Left lung (tissue), 10 donors: ENCODE measurements around the gene MAJIN. TPM values are rescaled to one million over a fixed set of nuclear protein-coding genes. Genes with fewer than 3 reads are reported as not detected.

Experiments
- ATAC-seq: fragments of 200-7000 bp; cut with Tn5 transposase; one replicate; pipeline ENCODE4 v1.9.1; 2020; ENCODE audit warnings: moderate library complexity
- DNase-seq, 4 donors: peaks; one replicate each; pipeline ENCODE4 v3.0.0-alpha.2; 2013 to 2020
- H3K27ac ChIP-seq, 2 donors: fragments of 200-600 bp; sonication (generic) in 1 of 2; one replicate each; pipeline versions ENCODE4 v1.5.0 to v1.8.0; 2020 to 2021
- H3K27me3 ChIP-seq, 2 donors: fragments of 200-600 bp; sonication (generic) in 1 of 2; one replicate each; pipeline versions ENCODE4 v1.5.0 to v1.8.0; 2020 to 2021
- H3K36me3 ChIP-seq, 2 donors: fragments of 200-600 bp; sonication (generic) in 1 of 2; one replicate each; pipeline versions ENCODE4 v1.5.0 to v1.8.0; 2020 to 2021
- H3K4me1 ChIP-seq, 2 donors: fragments of 200-600 bp; one replicate each; pipeline ENCODE4 v1.8.0; 2021
- H3K4me3 ChIP-seq, 2 donors: fragments of 200-600 bp; sonication (generic) in 1 of 2; one replicate each; pipeline versions ENCODE4 v1.5.0 to v1.8.0; 2020 to 2021; ENCODE audit warnings: mild to moderate bottlenecking in 1 of 2
- H3K9me3 ChIP-seq, 2 donors: fragments of 200-600 bp; sonication (generic) in 1 of 2; one replicate each; pipeline versions ENCODE4 v1.5.0 to v1.8.0; 2020 to 2021
- intact Hi-C, 2 donors: fragments of 100-400 bp; cut with DNase I; formaldehyde crosslinking; loops; one replicate each; pipeline versions ENCODE4 v1.11.2 to v1.14.2; 2022
- polyA plus RNA-seq, 6 donors: library from polyadenylated mRNA; unstranded; fragments of 120-200 nt; gene quantifications; one replicate each; pipeline ENCODE4 v1.2.1, GENCODE V29; 2013; ENCODE audit not compliant: insufficient read length in 6 of 6
- total RNA-seq, 2 donors: library from RNA; stranded (reverse); fragmentation: NEBNext Ultra II Directional; extraction: Animal tissue kit (Norgen Biotek cat#: 25700); gene quantifications; one replicate each; pipeline ENCODE4 v1.2.1, GENCODE V29; 2021
- TF ChIP-seq, protein P1 (sequence below), 2 donors: fragments of 200-600 bp; sonication (generic) in 1 of 2; IDR thresholded peaks; one replicate each; pipeline versions ENCODE4 v1.5.0 to v1.8.0; 2021; ENCODE audit warnings: antibody characterized with exemption in 2 of 2
- donor health status: DM: no; HTN: yes; CAD: no.
- donor health status: DM: no; HTN: no; CAD: no.

The MAJIN gene
- total and polyA plus RNA-seq, 8 donors, result 0.11 to 0.14 TPM; not detected in 6

DNA sequence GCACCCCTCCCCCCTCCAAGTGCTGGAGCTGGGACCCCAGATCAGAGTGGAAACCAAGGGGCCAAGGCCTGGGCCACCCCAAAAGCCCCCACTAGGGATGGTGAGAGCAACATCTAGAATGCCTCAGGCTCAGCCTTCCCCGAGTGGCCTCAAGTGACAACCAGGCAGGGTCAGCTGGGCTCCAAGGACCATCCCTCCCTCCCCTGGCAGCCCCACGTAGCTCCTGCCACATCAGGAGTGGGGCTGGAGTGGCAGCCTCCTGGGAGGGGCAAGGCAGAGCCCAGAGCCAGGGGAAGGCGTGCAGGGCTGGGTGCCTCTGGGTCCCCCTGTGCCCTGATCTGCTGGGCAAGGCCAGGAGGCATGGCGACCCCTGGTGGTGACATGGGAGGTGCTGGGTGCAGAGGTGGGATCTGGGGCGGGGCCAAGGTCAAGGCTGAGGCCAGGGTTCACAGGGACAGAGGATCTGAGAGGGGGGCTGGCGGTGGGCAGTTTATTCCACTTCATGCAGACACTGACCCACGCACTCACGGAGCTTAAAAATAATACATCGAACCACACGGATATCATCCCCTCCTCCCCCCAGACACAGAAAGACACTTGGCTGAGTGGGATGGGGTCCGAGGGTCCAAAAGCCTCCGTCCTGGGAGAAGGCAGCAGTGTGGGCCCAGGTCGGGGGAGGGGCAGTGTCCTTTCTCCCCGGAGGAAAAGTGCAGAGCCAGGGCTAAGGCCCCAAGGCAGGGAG is 77.7 kb downstream of the MAJIN start:
- Histone ChIP-seq H3K27me3 (no peaks in the 10 kb centered on the region), H3K9me3 (no peaks in the 10 kb centered on the region), H3K27ac (no peak overlapping the region), H3K4me1 (peaks cover 0 to 16% of the 10 kb centered on the region in 2 donors), H3K36me3 (peaks cover 0 to 45% of the 10 kb centered on the region in 2 donors), H3K4me3 (no peak overlapping the region)
- peak; percentile 59 to 97 (median 80) for DNase-seq
- peak; percentile 90 for ATAC-seq
- TF ChIP-seq, protein P1, sequence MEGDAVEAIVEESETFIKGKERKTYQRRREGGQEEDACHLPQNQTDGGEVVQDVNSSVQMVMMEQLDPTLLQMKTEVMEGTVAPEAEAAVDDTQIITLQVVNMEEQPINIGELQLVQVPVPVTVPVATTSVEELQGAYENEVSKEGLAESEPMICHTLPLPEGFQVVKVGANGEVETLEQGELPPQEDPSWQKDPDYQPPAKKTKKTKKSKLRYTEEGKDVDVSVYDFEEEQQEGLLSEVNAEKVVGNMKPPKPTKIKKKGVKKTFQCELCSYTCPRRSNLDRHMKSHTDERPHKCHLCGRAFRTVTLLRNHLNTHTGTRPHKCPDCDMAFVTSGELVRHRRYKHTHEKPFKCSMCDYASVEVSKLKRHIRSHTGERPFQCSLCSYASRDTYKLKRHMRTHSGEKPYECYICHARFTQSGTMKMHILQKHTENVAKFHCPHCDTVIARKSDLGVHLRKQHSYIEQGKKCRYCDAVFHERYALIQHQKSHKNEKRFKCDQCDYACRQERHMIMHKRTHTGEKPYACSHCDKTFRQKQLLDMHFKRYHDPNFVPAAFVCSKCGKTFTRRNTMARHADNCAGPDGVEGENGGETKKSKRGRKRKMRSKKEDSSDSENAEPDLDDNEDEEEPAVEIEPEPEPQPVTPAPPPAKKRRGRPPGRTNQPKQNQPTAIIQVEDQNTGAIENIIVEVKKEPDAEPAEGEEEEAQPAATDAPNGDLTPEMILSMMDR (IDR thresholded peaks at IDR 0.05), result peak; percentile 76 to 96
- intact Hi-C loops, result loop anchor here (5.0 to 10.0 kb wide), 2 partner anchors 47 to 49 kb away; partner anchors contain the start of gene CDC42BPG (in 1 of the 2)

DNA sequence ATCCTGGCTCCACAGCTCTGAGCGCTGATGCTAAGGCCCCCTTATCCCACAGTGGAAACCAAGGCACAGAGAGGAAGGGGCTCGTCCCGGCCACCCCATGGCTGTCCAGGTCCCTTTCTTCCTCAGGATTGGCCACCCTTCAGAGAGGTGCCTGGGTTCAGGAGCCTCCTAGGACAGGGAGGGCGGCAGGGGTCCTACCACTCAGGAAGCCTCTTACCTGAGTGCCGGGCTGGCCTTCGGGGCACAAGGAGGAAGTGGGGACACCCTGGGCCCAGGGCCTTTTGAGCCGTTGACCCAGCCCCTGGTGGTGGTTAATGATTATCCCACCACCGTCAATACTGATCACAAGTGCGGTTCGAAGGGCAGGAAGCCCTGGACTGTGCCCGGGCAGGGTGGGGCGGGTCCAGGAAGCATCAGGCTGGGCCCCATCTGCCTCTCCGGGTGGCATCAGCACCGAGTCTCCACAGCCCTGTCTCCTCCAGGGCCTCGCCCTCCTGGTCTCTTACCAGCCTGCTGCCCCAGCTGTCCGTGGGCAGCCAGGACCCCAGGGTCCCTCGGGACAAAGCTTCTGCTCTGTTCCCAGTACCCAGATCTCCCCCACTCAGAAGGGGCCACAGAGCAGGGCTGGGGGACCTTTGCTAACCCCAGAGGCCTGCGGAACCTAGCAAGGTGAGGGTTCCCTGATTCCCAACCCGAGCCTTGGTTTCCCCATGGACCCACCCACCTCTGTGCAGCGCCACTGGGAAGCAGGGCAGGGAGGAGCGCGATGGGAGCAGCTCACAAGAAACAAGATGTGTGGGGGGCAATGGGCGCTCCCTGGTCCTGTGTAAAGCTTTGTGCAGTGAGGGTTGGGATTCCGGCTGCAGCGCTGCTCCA is 78.5 kb downstream of the MAJIN start:
- Histone ChIP-seq H3K27ac (no peak overlapping the region), H3K4me1 (peaks cover 0 to 20% of the 10 kb centered on the region in 2 donors), H3K4me3 (no peak overlapping the region), H3K9me3 (no peaks in the 10 kb centered on the region), H3K27me3 (no peaks in the 10 kb centered on the region), H3K36me3 (peaks cover 0 to 37% of the 10 kb centered on the region in 2 donors)
- TF ChIP-seq, protein P1 (IDR thresholded peaks at IDR 0.05), result no peak
- peak; percentile 6 for ATAC-seq
- intact Hi-C loops, result loop anchor here (5.0 to 10.0 kb wide), 2 partner anchors 46 to 49 kb away; partner anchors contain the start of gene CDC42BPG (in 1 of the 2)
- no peak for DNase-seq

DNA sequence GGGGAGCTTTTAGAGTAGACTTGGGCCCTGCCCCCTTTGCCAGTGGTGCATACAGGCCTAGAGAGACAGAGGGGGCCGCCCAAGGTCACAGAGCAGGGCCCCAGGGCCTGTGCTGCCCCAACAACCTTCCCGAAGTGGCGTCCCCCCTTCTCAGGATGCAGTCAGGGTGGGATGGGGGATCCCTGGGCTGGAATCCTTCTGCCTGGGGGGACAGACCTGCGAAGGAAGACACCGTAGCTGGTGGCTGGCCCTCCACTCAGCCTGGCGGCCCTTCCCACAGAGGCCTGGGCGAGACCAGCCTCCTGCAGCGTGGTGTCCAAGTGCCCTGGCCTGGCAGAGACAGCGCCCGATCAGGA is 79.1 kb downstream of the MAJIN start:
- TF ChIP-seq, protein P1 (IDR thresholded peaks at IDR 0.05), result no peak
- peaks cover 0 to 26% of the 10 kb centered on the region in 2 donors for H3K4me1 ChIP-seq
- H3K9me3 ChIP-seq, result no peaks in the 10 kb centered on the region
- H3K27ac ChIP-seq, result no peak overlapping the region
- no peaks in the 10 kb centered on the region for H3K27me3 ChIP-seq
- intact Hi-C loops, result loop anchor here (5.0 to 10.0 kb wide), 2 partner anchors 46 to 48 kb away; partner anchors contain the start of gene CDC42BPG (in 1 of the 2)
- ATAC-seq (no peak), DNase-seq (no peak)
- peaks cover 0 to 31% of the 10 kb centered on the region in 2 donors for H3K36me3 ChIP-seq
- no peak overlapping the region for H3K4me3 ChIP-seq

DNA sequence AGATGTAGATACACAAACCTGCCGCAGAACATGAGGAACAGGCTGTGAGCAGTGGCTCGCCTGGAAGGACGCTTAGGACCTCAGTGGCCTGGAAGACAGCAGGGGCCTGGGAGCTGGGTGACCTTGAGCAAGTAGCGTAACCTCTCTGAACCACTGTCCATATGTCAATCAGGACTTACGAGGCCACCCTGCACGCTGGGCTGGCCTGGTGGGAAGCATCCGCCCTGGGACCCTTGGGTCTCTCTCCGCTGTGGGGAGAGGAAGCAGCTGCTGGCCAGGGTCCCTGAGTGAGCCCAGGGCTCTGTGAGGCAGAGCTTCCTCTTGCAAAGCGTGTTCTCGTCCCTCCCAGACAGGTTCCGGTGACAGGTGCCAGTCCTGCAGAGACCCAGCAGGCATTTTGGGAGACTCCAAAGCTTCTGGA is 79.5 kb downstream of the MAJIN start:
- no peak for DNase-seq
- Histone ChIP-seq H3K27me3 (no peaks in the 10 kb centered on the region), H3K4me3 (no peak overlapping the region), H3K9me3 (no peaks in the 10 kb centered on the region), H3K36me3 (peaks cover 0 to 27% of the 10 kb centered on the region in 2 donors), H3K27ac (no peak overlapping the region), H3K4me1 (peaks cover 0 to 30% of the 10 kb centered on the region in 2 donors)
- TF ChIP-seq, protein P1 (IDR thresholded peaks at IDR 0.05), result no peak
- intact Hi-C loops, result loop anchor here (5.0 to 10.0 kb wide), 2 partner anchors 45 to 48 kb away; partner anchors contain the start of gene CDC42BPG (in 1 of the 2)
- ATAC-seq, result no peak
